IPS-20b (cell line): ENCODE results near the gene BCORL1.

Experiments
- H3K27ac ChIP-seq: one replicate; pipeline ENCODE4 v1.5.1; 2013; ENCODE audit warnings: low read length
- H3K27me3 ChIP-seq: 2 replicates; pipeline ENCODE4 v1.6.1; 2013; ENCODE audit warnings: mild to moderate bottlenecking, low read length, inconsistent platforms; ENCODE audit not compliant: insufficient read depth
- H3K36me3 ChIP-seq: 2 replicates; pipeline ENCODE4 v1.6.1; 2013; ENCODE audit warnings: low read depth, mild to moderate bottlenecking, inconsistent platforms, low read length, moderate library complexity; ENCODE audit not compliant: insufficient read depth
- H3K4me1 ChIP-seq: 2 replicates; pipeline ENCODE4 v1.6.1; 2013; ENCODE audit warnings: mild to moderate bottlenecking, control low read depth, inconsistent platforms, low read length, moderate library complexity; ENCODE audit not compliant: insufficient read depth
- H3K4me3 ChIP-seq: 2 replicates; pipeline ENCODE4 v1.5.1; 2013; ENCODE audit warnings: mild to moderate bottlenecking, low read length, inconsistent platforms
- H3K9ac ChIP-seq: 2 replicates; pipeline ENCODE4 v1.6.1; 2013; ENCODE audit warnings: low read depth, mild to moderate bottlenecking, inconsistent platforms, low read length, moderate library complexity
- H3K9me3 ChIP-seq: 2 replicates; pipeline ENCODE4 v1.6.1; 2013; ENCODE audit warnings: mild to moderate bottlenecking, low read depth, low read length, inconsistent platforms; ENCODE audit not compliant: insufficient read depth

BCORL1 gene

DNA sequence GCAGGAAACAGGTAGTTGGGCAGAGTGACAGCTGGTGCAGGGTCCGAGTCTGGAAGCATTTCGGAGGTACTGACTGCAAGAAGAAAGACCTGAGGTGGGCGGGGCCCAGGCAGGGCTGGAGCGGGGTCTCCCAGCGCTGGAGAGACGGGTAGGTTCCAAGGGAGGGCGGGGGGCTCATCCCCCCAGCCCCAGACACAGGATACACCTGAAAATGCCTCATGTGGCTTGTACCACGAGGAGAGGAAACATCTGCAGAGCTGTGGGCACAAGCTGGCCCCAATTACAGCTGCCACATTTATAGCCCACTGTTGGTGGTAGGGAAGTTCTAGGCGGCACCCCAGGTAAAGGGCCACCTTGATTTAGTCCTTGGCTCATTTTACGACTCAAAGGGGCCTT lies 89.9 kb downstream of the BCORL1 start:
- no peak overlapping the region for H3K9ac ChIP-seq
- H3K36me3 ChIP-seq, result no peaks in the 10 kb centered on the region
- H3K4me3 ChIP-seq, result no peak overlapping the region
- H3K27me3 ChIP-seq, result no peaks in the 10 kb centered on the region
- no peaks in the 10 kb centered on the region for H3K9me3 ChIP-seq
- H3K4me1 ChIP-seq, result no peaks in the 10 kb centered on the region
- H3K27ac ChIP-seq, result no peak overlapping the region

DNA sequence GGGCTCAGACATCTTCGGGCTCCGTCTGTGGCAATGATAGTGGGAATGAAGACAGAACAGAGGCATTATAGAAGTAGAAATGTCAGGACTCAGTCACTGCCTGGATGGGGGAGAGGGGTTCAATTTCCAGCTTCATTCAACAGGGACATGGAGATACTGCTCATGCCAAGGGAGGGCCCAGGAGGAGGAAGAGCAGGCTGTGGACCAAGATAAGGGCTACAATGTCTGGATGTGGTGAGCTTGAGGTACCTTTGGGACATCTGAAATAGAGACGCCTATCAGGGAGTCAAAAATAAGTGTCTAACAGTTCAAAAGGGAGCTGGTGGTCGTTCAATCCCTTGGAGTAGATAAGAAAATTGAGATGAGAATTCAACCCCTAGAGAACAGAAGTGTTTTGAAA lies 93.3 kb downstream of the BCORL1 start:
- Histone ChIP-seq H3K27me3 (no peaks in the 10 kb centered on the region), H3K4me1 (no peaks in the 10 kb centered on the region), H3K36me3 (no peaks in the 10 kb centered on the region), H3K4me3 (no peak overlapping the region), H3K27ac (no peak overlapping the region), H3K9ac (no peak overlapping the region), H3K9me3 (no peaks in the 10 kb centered on the region)

GRCh38 chrX:130079824-130080406 lies 97.5 kb downstream of the BCORL1 start:
- Histone ChIP-seq H3K27ac (no peak overlapping the region), H3K4me3 (no peak overlapping the region), H3K9ac (no peak overlapping the region), H3K9me3 (no peaks in the 10 kb centered on the region), H3K27me3 (no peaks in the 10 kb centered on the region), H3K36me3 (no peaks in the 10 kb centered on the region), H3K4me1 (no peaks in the 10 kb centered on the region)

- Histone ChIP-seq H3K27me3 (no peaks in the 10 kb centered on the region), H3K36me3 (no peaks in the 10 kb centered on the region), H3K9me3 (no peaks in the 10 kb centered on the region), H3K9ac (no peak overlapping the region), H3K27ac (no peak overlapping the region), H3K4me3 (no peak overlapping the region), H3K4me1 (no peaks in the 10 kb centered on the region)
Measured at GRCh38 chrX:130080791-130081367, 98.4 kb downstream of the BCORL1 start.

DNA sequence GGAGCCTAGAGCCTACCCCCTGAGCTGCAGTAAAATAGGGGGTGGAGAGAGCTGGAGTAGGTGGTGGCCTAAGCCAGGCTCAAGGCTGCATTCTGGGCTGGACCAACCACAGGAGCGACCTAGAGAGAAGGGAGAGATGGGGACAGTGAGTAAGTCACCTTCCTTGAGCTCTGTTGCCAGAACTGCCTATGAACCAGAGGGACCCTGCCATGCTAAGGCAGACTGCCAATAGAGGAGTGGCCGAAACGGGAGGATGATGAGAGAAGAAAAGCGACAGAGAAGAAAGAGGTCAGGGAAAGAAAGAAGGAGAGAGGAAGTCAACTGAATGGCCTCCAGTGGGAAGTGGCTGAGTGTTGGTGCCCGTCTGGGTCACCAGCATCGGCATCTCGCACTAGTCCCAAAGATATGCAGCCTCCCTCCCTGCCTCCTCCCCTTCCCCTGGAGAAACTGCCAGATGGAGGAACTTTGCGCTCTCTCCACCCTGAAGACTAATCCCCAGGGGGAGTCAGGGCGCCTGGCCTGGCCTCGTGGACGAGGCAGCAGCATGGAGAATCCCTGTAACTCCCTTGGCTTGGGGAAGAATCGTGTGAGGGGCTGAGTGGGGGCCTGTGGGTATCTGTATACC lies 99.1 kb downstream of the BCORL1 start:
- H3K9me3 ChIP-seq, result no peaks in the 10 kb centered on the region
- no peaks in the 10 kb centered on the region for H3K36me3 ChIP-seq
- H3K27ac ChIP-seq, result no peak overlapping the region
- no peaks in the 10 kb centered on the region; the same call in 1 of the 2 replicates for H3K4me1 ChIP-seq
- no peaks in the 10 kb centered on the region for H3K27me3 ChIP-seq
- H3K4me3 ChIP-seq, result no peak overlapping the region
- H3K9ac ChIP-seq, result no peak overlapping the region

GRCh38 chrX:130082244-130083106 lies 100.0 kb downstream of the BCORL1 start:
- no peak overlapping the region for H3K27ac ChIP-seq
- H3K27me3 ChIP-seq, result no peaks in the 10 kb centered on the region
- no peak overlapping the region for H3K4me3 ChIP-seq
- no peaks in the 10 kb centered on the region for H3K36me3 ChIP-seq
- H3K9me3 ChIP-seq, result no peaks in the 10 kb centered on the region
- no peaks in the 10 kb centered on the region; the same call in 1 of the 2 replicates for H3K4me1 ChIP-seq
- H3K9ac ChIP-seq, result no peak overlapping the region

DNA sequence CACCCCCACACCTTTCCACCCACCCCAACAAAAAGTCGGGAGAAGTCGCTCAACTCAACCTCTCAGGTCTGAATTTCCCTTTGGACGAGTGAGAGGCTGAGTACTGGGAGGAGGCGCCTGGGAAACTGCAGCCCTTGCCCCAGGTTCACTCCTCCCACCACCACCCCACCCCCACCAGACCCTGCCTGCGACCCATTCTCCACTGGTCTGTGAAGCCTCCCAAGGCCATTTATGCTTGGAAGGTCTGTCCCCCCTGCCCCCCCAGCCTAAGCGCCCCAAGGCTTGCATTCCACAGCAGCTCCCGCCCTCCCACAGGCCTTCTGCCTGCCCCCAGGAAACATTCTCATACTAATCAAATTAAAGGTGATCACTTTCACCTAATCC lies 100.7 kb downstream of the BCORL1 start:
- H3K27me3 ChIP-seq, result no peaks in the 10 kb centered on the region
- H3K27ac ChIP-seq, result no peak overlapping the region
- H3K36me3 ChIP-seq, result no peaks in the 10 kb centered on the region
- no peak overlapping the region for H3K4me3 ChIP-seq
- no peaks in the 10 kb centered on the region; the same call in 1 of the 2 replicates for H3K4me1 ChIP-seq
- no peaks in the 10 kb centered on the region for H3K9me3 ChIP-seq
- H3K9ac ChIP-seq, result no peak overlapping the region

DNA sequence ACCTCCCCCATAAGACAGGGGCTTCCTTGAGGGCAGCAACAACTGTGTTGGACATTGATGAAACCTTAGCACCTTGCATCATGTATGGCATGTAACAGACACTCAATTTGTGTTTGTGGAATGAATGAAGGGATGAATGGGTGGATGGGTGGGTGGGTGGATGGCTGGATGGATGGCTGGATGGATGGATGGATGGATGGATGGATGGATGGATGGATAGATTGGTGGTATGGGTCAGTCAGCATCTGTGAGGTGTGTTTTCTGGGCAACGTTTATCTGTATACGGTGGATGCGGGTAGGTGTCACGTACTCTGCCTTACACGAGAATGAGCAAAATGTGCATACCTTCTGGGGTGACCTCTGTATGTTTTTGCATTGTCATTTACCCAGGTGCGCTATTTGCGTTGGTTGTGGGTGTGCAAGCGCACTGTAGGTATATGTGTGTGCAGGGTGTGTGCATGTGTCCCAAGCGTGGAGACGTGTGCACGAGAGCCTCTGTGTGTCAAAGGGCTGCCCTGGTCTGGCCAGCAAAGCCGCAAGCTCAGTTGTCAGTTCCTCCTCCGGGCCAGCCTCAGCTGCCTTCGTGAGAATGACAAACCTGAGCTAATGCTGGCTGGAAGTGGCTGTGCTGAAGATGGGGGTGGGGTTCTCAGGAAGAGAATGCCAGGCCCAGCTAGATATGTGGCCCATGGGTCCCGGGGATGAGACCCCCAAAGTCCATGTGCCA lies 101.4 kb downstream of the BCORL1 start:
- H3K27ac ChIP-seq, result no peak overlapping the region

GRCh38 chrX:130084631-130085237 lies 102.3 kb downstream of the BCORL1 start:
- H3K36me3 ChIP-seq, result no peaks in the 10 kb centered on the region
- H3K9ac ChIP-seq, result no peak overlapping the region
- no peaks in the 10 kb centered on the region for H3K27me3 ChIP-seq
- H3K4me3 ChIP-seq, result no peak overlapping the region
- no peaks in the 10 kb centered on the region for H3K9me3 ChIP-seq
- no peaks in the 10 kb centered on the region; the same call in 1 of the 2 replicates for H3K4me1 ChIP-seq
- no peak overlapping the region for H3K27ac ChIP-seq

More for the DNA sequence above, 101.4 kb downstream of the BCORL1 start:
- Histone ChIP-seq H3K9ac (no peak overlapping the region), H3K4me1 (no peaks in the 10 kb centered on the region; the same call in 1 of the 2 replicates), H3K9me3 (no peaks in the 10 kb centered on the region), H3K36me3 (no peaks in the 10 kb centered on the region), H3K4me3 (no peak overlapping the region), H3K27me3 (no peaks in the 10 kb centered on the region)

- Histone ChIP-seq H3K27me3 (no peaks in the 10 kb centered on the region), H3K4me1 (no peaks in the 10 kb centered on the region; the same call in 1 of the 2 replicates), H3K4me3 (no peak overlapping the region), H3K27ac (no peak overlapping the region), H3K9me3 (no peaks in the 10 kb centered on the region), H3K36me3 (no peaks in the 10 kb centered on the region), H3K9ac (no peak overlapping the region)
Measured at GRCh38 chrX:130085551-130086446, 103.4 kb downstream of the BCORL1 start.
